Measurements from ENCODE around the gene LRRC75A.
"Not testable (repeated sequence)": the region's sequence is repeated elsewhere in the genome, so short reads cannot be mapped to it uniquely, and the experiment has no call there.

The LRRC75A gene

GRCh38 chr17:16406742-16407674 is 85.0 kb downstream of the LRRC75A start:
- DNase-seq = peak; percentile 77

DNA sequence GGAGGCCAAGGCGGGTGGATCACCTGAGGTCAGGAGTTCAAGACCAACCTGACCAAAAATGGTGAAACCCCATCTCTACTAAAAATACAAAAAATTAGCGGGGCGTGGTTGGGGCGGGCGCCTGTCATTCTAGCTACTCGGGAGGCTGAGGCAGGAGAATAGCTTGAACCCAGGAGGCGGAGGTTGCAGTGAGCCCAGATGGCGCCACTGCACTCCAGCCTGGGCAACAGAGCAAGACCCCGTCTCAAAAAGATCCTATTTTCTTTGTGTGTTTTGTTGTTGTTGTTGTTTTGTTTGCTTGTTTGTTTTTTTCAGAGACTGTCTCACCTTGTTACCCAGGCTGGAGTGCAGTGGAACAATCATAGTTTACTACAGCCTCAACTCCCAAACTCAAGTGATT is 88.1 kb downstream of the LRRC75A start:
- not testable (repeated sequence) for DNase-seq

DNA sequence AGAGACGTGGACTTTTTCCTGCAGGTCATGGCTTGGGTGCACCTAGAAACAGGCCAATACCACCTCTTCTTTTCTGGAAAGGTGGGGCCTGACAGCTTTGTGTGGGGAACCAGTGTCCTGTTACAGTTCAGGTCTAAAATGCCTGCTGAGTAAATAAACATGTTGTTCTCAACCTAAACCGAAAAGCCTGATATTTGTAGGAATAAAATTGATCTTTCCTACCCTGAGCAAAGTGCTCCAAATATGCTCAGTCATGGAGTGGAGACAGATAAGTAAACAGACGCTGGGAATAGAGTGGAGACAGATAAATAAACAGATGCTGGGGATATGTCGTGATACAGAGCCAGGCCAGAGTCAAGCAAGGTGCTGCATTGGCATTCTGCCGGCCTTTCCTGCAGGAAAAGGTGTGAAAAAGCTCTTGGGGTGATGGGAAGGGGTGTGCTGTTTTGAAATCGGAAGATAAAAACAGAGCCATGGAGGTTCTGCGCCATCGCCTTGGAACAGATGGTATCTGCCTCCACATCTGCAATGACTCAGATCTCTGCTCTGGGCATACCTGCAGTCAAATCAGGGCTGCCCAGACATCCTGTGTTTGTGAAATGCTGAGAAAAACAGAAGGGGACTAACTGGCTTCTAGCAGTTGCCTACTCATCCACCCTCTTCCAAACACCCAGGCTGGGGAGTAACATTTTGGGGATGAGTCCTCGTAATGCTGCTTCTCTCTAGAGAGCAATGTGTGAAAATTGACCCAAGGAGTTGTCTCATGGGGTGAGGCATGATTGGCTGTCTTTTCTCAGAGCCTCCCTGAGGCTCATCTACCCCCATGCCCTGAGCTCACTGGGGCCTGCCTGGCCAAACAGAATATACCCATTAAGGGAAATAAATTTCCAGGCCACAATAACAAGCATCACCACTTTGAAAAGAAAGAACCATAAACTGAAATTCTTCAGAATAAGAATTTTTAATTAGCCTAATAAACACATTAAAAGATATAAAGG is 93.4 kb downstream of the LRRC75A start:
- DNase-seq = no peak

DNA sequence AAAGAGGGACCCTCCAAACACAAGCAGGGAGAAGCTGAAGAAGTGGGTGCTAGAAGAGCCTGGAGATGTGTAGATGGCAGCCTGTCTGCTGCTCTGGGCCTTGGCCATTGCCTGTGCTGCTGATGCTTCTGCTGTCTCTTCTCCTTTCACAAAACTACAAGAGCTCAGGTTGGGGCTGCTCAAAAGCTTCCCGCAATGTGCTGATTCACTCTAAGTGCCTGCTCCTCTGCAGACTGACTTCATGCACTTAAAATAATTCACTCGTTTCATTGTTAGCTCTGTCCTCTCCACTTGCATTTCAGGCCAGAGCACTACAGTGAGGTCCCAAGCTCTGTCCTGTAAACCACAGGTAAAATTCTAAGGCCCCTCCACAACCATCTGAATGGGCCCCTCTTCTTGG is 95.3 kb downstream of the LRRC75A start:
- not testable (repeated sequence) for DNase-seq

DNA sequence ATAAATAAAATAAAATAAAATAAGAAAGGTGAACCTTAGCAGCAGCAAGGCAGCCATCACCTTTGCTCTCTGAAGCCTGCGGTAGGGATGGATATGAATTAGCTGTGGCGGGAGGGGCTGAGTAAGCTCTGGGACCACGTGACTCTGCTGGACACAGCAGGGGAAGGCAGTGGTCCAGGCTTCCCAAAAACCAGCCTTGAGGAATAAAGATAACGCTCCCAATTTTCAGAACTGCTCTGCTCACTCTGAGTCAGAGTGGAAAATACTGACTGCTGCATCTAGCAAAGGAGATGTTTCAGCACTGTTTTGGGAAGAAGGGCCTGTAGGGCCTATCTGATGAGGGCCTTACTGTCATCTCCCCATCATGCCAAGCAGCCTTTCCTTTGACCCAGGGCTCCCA is 96.1 kb downstream of the LRRC75A start:
- not testable (repeated sequence) for DNase-seq

DNA sequence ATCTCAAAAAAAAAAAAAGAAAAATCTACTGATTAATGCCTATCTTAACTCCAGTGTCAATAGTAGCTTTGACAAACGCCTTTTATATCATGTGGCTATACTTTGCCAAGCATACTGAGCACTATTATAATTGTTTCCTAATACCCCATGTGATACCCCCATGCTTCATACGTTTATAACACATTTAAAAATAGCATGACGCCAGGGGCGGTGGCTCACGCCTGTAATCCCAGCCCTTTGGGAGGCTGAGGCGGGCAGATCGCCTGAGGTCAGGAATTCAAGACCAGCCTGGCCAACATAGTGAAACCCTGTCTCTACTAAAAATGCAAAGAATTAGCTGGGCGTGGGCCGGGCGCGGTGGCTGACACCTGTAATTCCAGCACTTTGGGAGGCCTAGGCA is 99.5 kb downstream of the LRRC75A start:
- not testable (repeated sequence) for DNase-seq

Measured in right kidney (tissue), 1 donor.